Uterus (tissue), 4 donors: Measurements from ENCODE around the gene SUGP1. TPM values are rescaled to one million over a fixed set of nuclear protein-coding genes. Genes with fewer than 3 reads are reported as not detected.
"Not testable (repeated sequence)": the region's sequence is repeated elsewhere in the genome, so short reads cannot be mapped to it uniquely, and the experiment has no call there.

Source experiments
- DNase-seq, 2 donors: peaks; one replicate each; pipeline ENCODE4 v3.0.0-alpha.2; 2019 to 2020
- H3K27ac ChIP-seq, 2 donors: fragments of 200-600 bp; sonication (generic); 1 replicate in 1 of 2; 2 replicates in 1 of 2; pipeline ENCODE4 v1.5.1; 2016 to 2018
- H3K27me3 ChIP-seq, 2 donors: fragments of 200-600 bp; sonication (generic); one replicate each; pipeline ENCODE4 v1.5.1; 2018 to 2019; ENCODE audit warnings: control low read depth in 1 of 2
- H3K36me3 ChIP-seq, 2 donors: fragments of 200-600 bp; sonication (generic); one replicate each; pipeline ENCODE4 v1.5.1; 2019; ENCODE audit warnings: control low read depth in 1 of 2
- H3K4me1 ChIP-seq, 2 donors: fragments of 200-600 bp; sonication (generic); one replicate each; pipeline ENCODE4 v1.5.1; 2018 to 2019; ENCODE audit warnings: control low read depth in 1 of 2
- H3K4me3 ChIP-seq, 2 donors: fragments of 200-600 bp; sonication (generic); 1 replicate in 1 of 2; 2 replicates in 1 of 2; pipeline ENCODE4 v1.5.1; 2018 to 2019; ENCODE audit warnings: mild to moderate bottlenecking in 1 of 2
- H3K9me3 ChIP-seq, 2 donors: fragments of 200-600 bp; sonication (generic); one replicate each; pipeline ENCODE4 v1.5.1; 2019; ENCODE audit warnings: control low read depth in 1 of 2
- POLR2A ChIP-seq, 2 donors: fragments of 450-650 bp; IDR thresholded peaks; one replicate each; pipeline ENCODE4 v1.6.1; 2016; ENCODE audit warnings: antibody characterized with exemption in 2 of 2, mild to moderate bottlenecking in 1 of 2, moderate library complexity in 1 of 2
- intact Hi-C: fragments of 100-400 bp; cut with DNase I; formaldehyde crosslinking; loops from one replicate; pipeline ENCODE4 v1.15.1; 2023; ENCODE audit warnings: low total_unique reads
- total RNA-seq, 4 donors: library from RNA; depleted of rRNA in 3 of 4; stranded (reverse); fragments of >200 nt in 3 of 4; gene quantifications; one replicate each; pipeline versions ENCODE4 v1.1.0 to v1.2.4, GENCODE V29; 2014 to 2023
- TF ChIP-seq, protein P1 (sequence below), 4 experiments: fragments of 200-600 bp in 2 of 4; fragments of 450-650 bp in 2 of 4; sonication (generic) in 2 of 4; IDR thresholded peaks; one replicate each; pipeline ENCODE4 v1.5.1; 2016 to 2019; ENCODE audit warnings: antibody characterized with exemption in 4 of 4, mild to moderate bottlenecking in 2 of 4, moderate library complexity in 1 of 4
- donor health status: DM: yes; HTN: yes; CAD: no.

Gene SUGP1
- total RNA-seq, 4 donors from 2014 or later = 9.5 to 43.6 (median 14.0) TPM

DNA sequence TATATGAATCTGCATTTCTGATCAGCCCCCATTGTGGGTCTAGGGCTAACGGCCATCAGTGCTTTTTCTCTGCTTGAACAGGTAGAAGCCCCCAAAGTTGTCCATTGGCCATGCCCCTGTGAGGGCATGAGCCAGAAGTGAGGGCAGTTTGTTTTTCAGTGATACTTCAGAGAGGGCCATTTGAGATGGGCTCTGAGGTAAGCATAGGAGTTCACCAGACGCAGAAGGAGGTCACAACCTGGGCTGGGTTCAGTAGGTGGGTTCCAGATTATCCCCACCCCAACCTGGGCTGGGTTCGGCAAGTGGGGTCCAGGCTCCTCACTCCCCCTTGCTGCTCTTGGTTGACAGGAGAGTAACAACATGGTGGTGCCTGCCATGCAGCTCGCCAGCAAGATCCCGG lies 33.7 kb upstream of the SUGP1 start:
- Histone ChIP-seq H3K27ac (no peak overlapping the region), H3K9me3 (no peaks in the 10 kb centered on the region), H3K4me1 (no peaks in the 10 kb centered on the region), H3K27me3 (no peaks in the 10 kb centered on the region), H3K36me3 (no peaks in the 10 kb centered on the region), H3K4me3 (no peak overlapping the region)
- intact Hi-C loops = no loop called here
- TF ChIP-seq, protein P1, sequence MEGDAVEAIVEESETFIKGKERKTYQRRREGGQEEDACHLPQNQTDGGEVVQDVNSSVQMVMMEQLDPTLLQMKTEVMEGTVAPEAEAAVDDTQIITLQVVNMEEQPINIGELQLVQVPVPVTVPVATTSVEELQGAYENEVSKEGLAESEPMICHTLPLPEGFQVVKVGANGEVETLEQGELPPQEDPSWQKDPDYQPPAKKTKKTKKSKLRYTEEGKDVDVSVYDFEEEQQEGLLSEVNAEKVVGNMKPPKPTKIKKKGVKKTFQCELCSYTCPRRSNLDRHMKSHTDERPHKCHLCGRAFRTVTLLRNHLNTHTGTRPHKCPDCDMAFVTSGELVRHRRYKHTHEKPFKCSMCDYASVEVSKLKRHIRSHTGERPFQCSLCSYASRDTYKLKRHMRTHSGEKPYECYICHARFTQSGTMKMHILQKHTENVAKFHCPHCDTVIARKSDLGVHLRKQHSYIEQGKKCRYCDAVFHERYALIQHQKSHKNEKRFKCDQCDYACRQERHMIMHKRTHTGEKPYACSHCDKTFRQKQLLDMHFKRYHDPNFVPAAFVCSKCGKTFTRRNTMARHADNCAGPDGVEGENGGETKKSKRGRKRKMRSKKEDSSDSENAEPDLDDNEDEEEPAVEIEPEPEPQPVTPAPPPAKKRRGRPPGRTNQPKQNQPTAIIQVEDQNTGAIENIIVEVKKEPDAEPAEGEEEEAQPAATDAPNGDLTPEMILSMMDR (IDR thresholded peaks at IDR 0.05) = no peak
- TF ChIP-seq POLR2A (IDR thresholded peaks at IDR 0.05) = no peak
- no peak for DNase-seq

DNA sequence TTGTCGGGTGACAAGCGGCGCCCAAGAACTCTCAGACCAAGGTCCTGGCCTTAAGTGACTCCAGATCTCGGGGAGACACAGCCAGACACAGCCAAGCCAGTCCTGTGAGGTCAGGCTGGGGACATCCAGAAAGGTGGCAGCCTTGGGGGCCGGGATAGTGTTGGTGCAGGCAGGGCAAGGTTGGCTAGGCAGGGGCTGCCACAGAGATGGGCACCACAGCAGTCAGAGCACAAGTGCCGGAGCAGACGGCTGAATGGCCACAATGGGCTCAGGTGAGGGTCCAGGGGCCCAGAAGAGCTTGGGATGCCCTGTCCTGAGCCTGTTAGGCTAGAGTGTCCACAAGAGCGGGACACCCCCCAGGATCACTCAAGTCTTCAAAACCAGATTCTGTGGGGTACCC lies 32.5 kb upstream of the SUGP1 start:
- TF ChIP-seq, protein P1 (IDR thresholded peaks at IDR 0.05) = no peak
- TF ChIP-seq POLR2A (IDR thresholded peaks at IDR 0.05) = no peak
- Histone ChIP-seq H3K36me3 (no peaks in the 10 kb centered on the region), H3K4me1 (no peaks in the 10 kb centered on the region), H3K27me3 (no peaks in the 10 kb centered on the region), H3K27ac (no peak overlapping the region), H3K9me3 (no peaks in the 10 kb centered on the region), H3K4me3 (no peak overlapping the region)
- DNase-seq = no peak
- intact Hi-C loops = no loop called here

DNA sequence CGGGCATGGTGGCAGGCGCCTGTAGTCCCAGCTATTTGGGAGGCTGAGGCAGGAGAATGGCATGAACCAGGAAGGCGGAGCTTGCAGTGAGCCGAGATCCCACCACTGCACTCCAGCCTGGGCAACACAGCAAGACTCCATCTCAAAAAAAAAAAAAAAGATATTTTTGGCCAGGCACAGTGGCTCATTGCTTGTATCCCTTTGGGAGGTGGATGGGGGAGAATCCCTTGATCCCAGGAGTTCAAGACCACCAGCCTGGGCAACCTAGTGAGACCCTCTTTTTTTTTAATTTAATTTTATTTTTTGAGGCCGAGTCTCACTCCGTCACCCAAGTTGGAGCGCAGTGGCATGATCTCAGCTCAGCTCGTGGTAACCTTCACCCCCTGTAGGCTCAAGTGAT lies 30.4 kb upstream of the SUGP1 start:
- H3K27me3 ChIP-seq, intact Hi-C loops, H3K36me3 ChIP-seq, DNase-seq, H3K4me3 ChIP-seq, H3K9me3 ChIP-seq, H3K27ac ChIP-seq, H3K4me1 ChIP-seq: not testable (repeated sequence)

DNA sequence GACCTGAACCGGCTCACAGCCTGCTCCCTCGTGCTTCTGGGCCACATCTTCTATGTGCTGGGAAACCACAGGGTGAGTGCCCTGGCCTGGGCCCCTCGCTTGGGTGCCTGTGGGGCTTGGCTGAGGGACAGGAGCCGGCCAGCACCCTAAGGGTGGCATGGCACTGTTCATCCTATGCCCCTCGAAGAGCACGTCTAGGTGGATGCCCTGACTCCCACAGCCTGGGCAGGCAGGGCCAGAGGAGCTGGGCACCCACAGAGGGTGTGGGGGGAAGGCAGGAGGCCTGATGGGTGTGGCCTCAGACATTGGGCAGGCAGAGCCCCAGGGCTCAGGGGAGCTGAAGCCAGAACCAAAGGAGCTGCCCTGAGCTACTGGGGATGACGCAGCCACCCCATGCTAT lies 29.1 kb upstream of the SUGP1 start:
- Histone ChIP-seq H3K9me3 (no peaks in the 10 kb centered on the region), H3K36me3 (no peaks in the 10 kb centered on the region), H3K4me1 (no peaks in the 10 kb centered on the region), H3K4me3 (no peak overlapping the region), H3K27me3 (no peaks in the 10 kb centered on the region), H3K27ac (no peak overlapping the region)
- no peak for DNase-seq
- intact Hi-C loops = no loop called here
- TF ChIP-seq POLR2A (IDR thresholded peaks at IDR 0.05) = no peak
- TF ChIP-seq, protein P1 (IDR thresholded peaks at IDR 0.05) = no peak

DNA sequence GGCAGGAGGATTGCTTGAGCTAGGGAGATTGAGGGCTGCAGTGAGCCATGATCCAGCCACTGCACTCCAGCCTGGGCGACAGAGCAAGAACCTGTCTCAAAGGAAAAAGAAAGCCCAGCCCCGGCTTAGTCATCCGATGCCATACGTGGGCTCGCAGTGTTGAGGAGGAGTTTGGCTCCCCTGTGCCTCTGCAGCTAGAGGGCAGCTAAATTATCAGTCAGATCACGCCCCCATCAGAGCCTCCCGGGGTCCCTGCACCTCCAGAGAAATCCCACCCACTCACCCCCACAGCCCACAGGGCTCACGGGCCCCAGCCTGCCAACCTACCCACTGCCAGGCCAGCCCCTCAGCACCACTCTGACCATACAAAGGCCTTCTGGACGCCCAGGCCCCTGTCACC lies 28.0 kb upstream of the SUGP1 start:
- intact Hi-C loops = no loop called here
- no peaks in the 10 kb centered on the region for H3K27me3 ChIP-seq
- DNase-seq = no peak
- no peaks in the 10 kb centered on the region for H3K4me1 ChIP-seq
- no peak overlapping the region for H3K4me3 ChIP-seq
- no peak overlapping the region for H3K27ac ChIP-seq
- no peaks in the 10 kb centered on the region for H3K9me3 ChIP-seq
- no peaks in the 10 kb centered on the region for H3K36me3 ChIP-seq
- TF ChIP-seq POLR2A (IDR thresholded peaks at IDR 0.05) = no peak
- TF ChIP-seq, protein P1 (IDR thresholded peaks at IDR 0.05) = no peak

DNA sequence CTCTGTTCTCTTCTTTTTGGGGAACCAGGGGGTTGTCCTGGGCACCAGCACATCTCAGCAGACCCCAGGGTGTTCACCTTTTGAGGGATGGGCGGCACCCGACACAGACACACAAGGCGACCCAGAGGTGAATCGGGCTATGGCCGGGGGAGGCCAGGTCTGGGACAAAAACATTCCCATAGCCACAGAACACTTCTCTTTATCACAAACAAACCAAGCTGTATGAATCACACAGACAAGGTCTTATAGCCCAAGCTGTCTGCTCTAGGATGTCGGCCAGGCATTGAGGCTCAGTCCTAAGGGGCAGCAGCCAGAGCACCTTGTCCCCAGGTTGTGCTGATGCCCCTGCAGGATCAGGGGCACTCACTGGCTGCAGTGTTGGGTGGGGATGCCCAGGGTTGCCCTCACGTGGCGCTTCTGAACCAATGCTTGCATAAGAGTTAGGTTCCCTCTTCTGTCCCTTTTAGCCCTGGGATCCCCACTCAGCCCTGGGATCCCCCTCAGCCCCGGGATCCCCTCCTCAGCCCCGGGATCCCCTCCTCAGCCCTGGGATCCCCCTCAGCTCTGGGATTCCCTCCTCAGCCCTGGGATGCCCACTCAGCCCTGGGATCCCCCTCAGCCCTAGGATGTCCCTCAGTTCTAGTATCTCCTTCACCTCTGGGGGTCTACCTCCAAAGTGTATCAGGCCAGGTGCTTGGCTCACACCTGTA lies 27.2 kb upstream of the SUGP1 start:
- Histone ChIP-seq H3K4me1 (no peaks in the 10 kb centered on the region), H3K4me3 (no peak overlapping the region), H3K36me3 (no peaks in the 10 kb centered on the region), H3K9me3 (no peaks in the 10 kb centered on the region), H3K27ac (no peak overlapping the region), H3K27me3 (no peaks in the 10 kb centered on the region)
- intact Hi-C loops = no loop called here
- no peak for DNase-seq
- no peak for TF ChIP-seq POLR2A (IDR thresholded peaks at IDR 0.05)
- TF ChIP-seq, protein P1 (IDR thresholded peaks at IDR 0.05) = no peak
